ENCODE measurements around the gene RYR3.

RYR3 gene

DNA sequence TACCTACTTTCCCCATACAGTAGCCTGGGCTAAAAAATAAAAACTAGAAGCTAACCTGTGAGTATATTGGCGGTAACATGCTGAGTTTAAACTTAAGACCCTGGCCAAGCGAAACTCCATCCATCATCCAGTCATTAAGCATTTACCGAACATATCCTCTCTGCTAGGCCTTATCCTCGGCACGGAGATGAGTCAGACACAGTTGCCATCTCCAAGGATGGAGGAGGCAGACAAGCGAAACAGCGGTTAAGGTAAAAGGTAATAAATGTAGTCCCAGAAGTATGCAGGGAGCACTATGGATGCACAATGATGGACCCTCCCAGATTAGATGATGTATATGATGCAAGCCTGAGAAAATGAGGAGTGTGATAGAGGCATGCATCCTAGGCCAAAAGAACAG lies 143.6 kb downstream of the RYR3 start:
- no peak for DNase-seq

DNA sequence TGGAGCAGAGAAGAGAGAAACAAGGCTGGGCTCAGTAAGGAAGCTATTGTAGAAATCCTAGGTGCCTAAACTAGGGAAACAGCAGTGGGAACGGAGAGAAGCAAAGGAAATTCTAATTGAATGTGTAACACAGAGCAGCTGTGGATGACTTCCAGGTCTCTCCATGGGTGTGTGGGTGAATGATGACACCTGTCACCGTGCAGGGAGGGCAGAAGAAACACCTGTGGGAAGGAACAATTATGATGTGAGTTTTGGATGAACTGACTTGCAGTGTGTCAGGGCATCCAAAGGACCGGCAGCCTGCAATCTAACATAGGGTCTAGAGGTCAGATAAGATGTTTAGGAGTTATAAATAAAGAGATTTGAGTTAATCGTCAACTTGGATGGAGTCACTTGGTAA lies 144.2 kb downstream of the RYR3 start:
- no peak for DNase-seq

- no peak for DNase-seq
Measured at GRCh38 chr15:33458421-33458820, 147.7 kb downstream of the RYR3 start.

DNA sequence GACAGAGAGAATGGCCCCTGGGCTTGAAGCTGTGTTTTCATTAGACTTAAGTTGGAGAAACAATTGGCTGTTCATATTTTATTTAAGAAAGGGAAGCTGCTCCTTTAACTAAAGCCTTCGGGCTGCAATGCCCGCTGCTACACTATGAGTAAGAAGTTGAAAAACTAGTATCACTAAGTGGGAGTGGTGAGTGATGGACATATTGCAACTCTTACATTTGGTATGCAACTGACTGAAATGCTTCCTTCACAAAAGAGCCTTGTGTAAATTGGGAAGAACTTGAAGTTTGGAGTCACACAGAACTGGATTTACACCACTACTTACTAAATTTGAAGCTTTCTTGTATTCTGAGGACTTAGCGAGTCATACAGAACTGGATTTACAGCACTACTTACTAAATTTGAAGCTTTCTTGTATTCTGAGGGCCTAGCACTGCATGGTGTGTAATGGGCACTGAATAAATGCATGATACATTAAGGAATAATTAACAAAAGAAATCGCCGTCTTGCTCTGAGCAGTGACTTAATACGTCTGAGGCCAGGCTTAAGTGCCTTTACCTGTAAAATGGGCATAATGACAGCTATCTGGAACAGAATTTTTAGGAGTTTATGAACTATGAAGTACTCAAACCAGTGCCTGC lies 149.5 kb downstream of the RYR3 start:
- no peak for DNase-seq

GRCh38 chr15:33461671-33462070 lies 150.9 kb downstream of the RYR3 start:
- DNase-seq, result no peak

DNA sequence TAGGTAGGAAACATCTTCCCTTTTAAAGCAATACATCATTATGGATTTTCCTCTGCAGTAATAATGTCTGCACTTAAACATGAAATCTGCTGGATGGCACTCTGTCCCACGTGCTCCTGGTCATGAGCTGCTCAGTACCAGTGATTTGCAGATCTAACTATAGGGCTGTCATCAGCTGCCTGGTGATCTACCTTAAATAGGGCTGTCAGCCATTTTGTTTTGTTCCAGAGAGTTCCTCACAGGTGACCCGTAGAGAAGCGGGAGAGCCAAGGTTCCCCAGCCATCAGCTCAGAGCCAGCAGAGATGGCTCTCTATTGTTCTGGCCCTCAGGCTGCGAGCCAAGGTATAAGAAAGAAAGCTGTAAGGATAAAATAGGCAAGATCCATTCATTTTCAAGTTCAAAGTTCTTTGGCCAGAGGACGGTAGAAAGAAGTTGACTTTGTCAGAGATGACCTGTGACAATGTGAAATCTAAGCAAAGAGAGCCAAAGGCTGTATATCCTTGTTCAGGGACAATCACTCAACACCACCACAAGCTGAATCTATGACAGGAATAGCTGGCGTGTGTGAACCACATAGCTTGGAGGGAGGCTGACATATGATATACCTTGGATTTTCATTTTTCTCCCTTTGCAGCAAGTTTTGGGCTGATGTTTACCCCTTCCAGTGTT lies 156.5 kb downstream of the RYR3 start:
- no peak for DNase-seq

- no peak for DNase-seq
Measured at GRCh38 chr15:33467816-33468163, 157.0 kb downstream of the RYR3 start.

GRCh38 chr15:33468740-33469139 lies 158.0 kb downstream of the RYR3 start:
- DNase-seq, result no peak

DNA sequence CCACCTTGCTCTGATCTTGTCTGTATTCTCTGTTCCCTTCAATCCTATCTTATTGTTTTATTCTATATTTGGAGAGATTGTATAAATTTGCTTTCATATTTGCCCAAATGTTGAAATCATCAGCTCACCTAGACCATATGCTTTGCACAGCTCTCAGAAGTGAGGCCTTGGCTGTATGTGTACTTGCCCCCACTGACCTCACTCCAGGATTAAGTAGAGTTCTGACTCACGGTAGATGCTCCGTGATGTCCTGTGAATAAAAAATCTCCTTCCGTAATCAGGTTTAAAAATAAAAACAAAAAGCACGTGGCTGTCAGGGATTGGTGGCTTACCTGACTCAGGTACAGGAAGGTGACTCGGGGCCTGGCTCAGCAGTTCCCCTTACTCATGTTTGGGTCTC lies 162.2 kb downstream of the RYR3 start:
- no peak for DNase-seq

GRCh38 chr15:33473714-33474113 lies 162.9 kb downstream of the RYR3 start:
- no peak for DNase-seq

DNA sequence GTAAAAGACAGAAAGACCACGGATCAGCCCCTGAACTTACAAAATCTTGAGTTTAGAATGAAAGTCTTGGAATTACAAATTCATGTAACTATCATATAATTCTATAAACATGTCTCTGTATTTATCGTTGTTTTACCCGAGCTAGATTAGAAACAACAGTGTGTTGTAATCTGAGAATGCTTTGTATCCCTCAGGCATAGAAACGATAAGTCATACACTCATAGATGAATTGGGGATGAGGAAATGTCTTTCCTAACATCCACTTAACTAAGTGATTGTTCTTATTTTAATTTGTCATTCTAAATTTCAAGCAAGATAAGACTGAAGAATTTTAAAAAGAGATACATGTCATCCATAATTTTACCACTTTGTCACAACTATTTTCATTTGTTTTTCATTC lies 165.3 kb downstream of the RYR3 start:
- no peak for DNase-seq

DNA sequence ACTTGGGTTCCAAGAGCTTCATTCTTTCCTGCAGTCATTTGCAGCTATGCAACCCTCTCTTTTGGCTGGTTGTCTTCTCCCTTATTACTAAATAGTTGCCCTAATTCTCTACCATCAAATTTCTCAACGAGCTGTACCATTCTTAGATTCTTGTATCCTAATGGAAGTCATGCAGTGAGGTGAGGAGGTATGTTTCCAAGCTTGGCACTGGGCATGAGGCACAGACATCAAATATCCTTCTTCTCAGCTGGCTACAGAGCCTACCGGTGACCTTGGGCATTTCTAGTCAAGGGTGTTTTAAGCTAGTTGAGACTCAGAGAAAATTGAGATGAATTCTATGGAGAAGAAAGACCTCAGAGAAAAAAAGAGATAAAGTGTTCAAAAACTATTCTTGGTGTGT lies 166.1 kb downstream of the RYR3 start:
- DNase-seq, result no peak

DNA sequence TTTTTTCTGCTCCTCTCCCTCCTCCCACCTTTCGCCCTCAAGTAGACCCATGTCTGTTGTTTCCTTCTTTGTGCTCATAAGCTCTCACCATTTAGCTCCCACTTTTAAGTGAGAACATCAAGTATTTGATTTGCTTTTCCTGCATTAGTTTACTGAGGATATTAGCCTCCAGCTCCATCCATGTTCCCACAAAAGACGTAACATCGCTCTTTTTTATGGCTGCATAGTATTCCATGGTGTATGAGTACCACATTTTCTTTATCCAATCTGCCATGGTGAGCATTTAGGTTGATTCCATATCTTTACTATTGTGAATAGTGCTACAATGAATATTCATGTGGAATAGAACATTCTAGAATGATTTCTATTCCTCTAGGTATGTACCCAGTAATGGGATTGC lies 178.6 kb downstream of the RYR3 start:
- no peak for DNase-seq

DNA sequence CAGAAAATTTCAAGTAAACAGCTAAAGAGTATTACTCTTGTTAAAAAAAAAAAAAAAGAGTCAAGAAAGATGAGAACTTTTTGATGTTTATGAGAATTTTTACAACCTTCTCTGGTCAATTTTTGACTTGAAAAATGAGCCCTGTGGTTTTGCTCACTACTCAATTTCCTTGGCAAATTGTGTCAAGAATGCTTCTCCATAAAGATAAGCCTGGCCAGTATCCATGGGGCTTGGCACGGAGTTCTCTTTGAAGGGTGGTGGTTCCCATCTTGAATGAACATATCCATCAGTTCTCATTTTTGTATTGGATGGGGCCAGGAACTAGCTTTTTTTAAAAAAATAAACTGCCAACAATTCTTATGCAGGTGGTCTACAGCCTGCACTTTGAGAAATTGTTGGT lies 179.9 kb downstream of the RYR3 start:
- DNase-seq, result no peak

- DNase-seq, result no peak
Measured at GRCh38 chr15:33492434-33493052, 181.8 kb downstream of the RYR3 start.

- DNase-seq, result no peak
Measured at GRCh38 chr15:33494306-33494705, 183.5 kb downstream of the RYR3 start.

- no peak for DNase-seq
Measured at GRCh38 chr15:33500432-33501195, 189.8 kb downstream of the RYR3 start.

DNA sequence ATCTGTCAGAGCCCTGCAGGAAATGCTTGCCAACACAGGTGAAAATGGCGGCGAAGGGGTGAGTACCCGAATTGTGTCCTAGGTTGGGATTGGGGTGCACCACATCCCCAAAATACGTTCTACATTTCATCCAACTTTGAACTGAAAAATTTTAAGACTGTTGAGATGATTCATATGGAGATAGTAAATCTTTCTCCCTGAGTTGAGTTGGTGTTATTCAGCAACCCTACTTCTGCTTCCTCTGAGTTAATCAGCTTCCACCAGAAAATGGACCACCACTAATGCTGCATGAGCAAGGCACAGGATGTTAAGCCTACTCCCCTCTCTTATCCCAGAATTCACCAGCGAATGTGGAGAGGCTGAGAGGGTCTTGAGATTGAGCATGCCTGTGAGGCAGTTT lies 192.9 kb downstream of the RYR3 start:
- DNase-seq, result no peak

GRCh38 chr15:33506781-33507296 lies 196.1 kb downstream of the RYR3 start:
- no peak for DNase-seq

- DNase-seq, result no peak
Measured at GRCh38 chr15:33508703-33509102, 197.9 kb downstream of the RYR3 start.

DNA sequence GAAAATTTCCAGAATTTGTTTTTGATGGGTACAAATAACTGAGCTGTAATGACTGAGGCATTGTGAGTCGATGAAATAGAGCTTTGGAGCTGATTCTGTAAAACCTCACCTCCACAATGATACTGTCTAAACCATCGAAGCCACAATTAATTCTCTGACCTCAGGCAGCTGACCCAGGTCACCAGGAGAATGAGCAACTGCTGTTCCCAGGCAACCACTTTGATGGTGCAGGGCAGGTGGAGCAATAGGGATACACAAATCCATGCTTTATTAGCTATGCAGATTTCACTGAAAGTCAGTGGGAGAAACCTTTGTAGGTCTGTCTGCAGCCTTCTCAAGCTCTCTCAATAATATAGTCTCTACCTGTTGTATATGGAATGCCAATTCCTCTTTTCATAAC lies 204.4 kb downstream of the RYR3 start:
- no peak for DNase-seq

DNA sequence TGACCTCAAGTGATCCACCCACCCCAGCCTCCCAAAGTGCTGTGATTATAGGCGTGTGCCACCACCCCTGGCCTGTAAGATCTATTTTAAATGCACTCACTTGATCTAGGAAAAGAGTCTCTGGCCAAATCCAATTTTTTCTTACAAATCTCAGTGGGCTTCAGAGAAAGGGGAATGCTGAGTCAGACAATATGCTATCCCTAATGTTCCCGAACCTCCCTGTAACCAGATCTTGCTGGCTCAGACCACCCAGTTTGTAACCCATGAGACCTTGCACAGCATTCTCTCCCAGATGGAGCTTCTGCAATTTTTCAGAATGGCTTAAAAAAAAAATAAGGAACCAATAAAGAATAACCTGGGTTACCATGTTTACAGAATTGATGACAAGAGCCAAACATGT lies 205.8 kb downstream of the RYR3 start:
- DNase-seq, result no peak

GRCh38 chr15:33517944-33518343 lies 207.2 kb downstream of the RYR3 start:
- DNase-seq, result no peak

DNA sequence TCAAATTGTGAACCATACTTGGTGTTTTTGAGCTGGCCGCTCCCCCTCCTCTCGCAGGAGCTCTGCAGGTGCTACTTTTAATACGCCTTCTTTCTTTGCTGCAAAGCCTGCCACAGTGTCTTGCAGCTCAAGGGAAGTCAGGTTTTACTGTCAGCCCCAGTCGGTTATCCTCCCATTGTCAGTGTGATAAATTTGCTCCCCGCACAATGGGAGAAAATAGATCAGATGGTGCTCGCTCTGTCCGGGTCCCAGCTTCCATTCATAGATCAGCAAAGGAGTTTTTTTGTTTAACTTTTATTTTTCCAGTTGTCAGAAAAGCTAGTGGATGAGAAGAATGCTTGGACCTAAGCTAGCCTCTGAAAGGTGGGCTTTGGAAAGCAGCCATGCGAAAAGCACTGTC lies 207.7 kb downstream of the RYR3 start:
- no peak for DNase-seq
